ENCODE data around the gene RNF43.
A peak's percentile ranks its signal among the peaks of the same experiment; 100 is the strongest.
"Not testable (repeated sequence)": the region's sequence is repeated elsewhere in the genome, so short reads cannot be mapped to it uniquely, and the experiment has no call there.

RNF43 gene

DNA sequence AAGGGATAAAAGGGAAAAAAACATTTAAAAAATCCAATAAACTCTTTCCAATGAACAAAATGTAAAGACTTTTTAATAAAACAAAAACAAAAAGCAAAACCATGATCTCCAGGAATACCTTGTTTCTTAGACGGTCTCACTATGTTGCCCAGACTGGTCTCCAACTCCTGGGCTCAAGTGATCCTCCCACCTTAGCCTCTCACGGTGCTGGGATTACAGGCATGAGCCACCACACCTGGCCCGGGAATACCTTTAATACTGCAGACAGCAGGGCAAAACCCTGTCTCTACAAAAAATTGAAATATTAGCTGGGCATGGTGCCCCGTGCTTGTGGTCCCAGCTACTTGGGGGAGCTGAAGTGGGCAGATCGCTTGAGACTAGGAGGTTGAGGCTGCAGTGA lies 7.9 kb downstream of the RNF43 start:
- DNase-seq (ENCODE audit: low spot score), result no peak

DNA sequence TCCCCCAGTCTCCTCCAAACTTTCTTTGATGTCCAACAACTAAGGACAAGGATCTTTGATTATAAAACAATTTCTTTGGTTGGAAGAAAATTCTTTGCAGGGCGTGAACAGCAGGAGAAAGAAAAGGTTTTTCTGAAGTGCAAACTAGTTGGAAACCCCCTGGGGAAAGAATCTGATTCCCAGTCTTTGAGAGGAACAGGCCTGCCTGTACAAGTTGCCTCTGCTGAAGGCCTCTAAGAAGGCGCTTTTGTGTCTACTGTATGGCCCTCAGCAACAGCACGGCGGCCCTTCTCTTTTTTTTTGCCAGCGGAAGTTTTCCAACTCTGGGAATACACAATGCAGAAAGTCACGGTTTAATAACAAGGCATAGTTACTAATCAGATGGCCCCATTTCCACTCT lies 14.0 kb downstream of the RNF43 start:
- no peak for DNase-seq (ENCODE audit: low spot score)

DNA sequence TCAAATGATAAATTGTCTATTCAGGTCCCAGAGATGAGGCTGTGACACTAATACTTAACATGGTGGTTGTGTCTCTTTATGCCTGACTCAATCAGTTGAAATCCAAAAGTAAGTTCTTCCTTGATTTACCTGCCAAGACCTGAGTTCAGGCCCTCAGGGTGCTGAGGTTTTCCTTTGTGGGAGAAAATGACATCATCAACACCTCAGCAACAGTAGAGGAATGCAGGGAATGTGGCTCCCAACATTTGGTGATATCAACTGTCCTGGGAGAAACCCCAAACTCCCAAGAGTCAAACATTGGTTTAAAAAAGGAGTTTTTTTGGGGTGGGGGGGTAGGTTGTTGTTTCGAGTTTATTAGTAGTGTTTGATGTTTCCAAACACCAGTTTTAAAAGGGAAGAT lies 14.7 kb downstream of the RNF43 start:
- no peak for DNase-seq (ENCODE audit: low spot score)

DNA sequence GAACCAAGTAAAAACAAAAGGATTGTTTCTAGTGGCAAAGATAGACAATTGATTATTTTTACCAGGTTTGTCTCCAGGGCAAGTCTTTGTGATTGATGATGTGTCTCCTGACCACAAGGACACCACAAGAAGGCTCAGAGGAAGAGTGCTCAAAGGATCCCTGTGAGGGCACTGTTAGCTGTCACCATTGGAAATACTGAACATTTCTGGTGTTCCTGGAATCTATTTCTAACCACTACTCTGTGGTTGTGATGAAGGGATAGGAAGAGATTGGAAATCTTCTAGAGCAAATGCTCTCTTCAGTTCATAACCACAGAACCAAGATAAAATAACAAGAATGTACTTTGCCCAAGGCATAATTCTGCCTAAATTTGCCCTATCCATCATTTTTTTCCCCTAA lies 15.3 kb downstream of the RNF43 start:
- DNase-seq (ENCODE audit: low spot score), result no peak

DNA sequence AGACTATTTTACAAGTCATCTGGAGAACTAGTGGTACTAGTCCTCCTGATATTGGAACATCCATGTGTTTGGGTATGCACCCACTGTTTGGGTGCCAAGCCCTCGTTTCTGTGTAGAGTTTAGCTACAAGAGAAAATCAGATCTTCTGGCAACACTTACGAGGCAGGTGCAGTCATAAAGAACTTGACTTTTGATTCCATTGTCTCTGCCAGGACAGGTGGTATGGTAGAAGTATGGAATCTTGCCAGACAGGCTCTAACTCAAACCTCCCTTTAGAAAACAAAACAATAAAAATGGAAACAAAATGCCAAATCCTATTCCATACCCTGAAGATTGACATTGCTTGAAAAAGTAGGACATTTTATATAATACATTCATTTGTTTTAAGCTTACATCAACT lies 16.0 kb downstream of the RNF43 start:
- no peak for DNase-seq (ENCODE audit: low spot score)

DNA sequence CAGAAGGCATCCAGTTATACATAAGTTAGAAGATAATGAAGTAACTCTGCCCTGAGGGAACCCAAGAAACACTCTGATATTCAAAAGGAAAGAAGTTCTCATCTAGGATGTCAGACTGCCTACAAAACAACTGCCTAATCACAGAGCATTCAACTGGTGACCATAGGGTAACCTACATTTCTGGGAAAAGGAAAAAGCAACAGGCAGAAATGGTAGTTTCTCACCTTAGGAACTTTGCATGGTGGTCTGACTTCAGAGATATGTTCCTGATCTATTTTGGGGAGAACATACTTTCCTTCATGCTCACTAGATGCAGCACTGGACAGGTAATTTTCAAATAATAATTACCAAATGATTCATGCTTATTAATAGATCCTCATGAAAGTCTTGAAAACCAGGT lies 16.5 kb downstream of the RNF43 start:
- no peak for DNase-seq (ENCODE audit: low spot score)

DNA sequence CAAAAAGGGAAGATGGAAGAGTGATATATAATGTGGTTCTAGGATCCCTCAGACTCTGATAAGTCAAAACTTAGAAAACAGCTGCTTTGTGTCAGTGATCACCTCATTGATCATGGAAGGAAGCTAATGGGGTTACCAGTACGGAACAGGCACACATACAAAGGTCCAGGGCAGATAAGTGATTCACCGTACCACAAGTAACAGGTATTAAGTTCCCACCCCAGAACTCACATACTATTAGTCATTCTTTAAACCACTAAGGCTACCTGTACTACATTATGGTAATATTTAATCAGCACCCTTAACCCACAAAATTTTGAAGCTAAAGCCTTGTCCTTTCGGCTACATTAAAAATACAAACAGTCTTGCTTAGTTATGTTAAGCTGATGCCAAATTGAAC lies 17.4 kb downstream of the RNF43 start:
- no peak for DNase-seq (ENCODE audit: low spot score)

DNA sequence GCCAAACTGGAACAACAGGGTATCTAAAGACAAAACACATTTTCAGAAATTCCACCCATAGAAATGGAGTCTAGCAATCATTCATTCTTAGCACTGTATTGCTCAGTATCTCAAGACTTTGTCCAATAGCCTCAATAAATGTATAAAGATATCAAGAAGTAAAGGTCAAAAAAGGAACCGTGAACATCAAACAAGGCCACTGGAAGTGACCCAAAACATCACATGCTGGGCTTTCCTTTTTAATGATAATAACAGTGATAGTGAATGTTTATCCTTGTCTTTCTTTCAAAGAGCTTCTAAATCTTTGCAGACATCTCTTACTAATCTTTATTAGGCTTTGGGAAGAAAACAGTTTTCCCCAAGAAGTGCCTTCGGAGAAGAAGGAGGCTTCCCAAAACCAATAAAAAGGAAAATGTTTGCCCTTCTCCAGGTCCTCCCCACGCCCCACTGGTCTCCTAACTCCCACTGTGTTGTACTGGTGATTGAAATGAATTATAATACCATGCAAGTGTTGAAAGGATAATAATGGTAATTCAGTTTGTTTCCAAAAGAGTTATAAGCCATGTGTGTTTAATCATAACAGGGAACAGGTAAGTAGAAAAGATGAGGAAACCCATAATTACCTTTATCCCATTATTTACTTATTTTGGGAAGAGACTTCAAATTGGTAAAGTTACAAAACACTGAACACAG lies 18.6 kb downstream of the RNF43 start:
- no peak for DNase-seq (ENCODE audit: low spot score)

DNA sequence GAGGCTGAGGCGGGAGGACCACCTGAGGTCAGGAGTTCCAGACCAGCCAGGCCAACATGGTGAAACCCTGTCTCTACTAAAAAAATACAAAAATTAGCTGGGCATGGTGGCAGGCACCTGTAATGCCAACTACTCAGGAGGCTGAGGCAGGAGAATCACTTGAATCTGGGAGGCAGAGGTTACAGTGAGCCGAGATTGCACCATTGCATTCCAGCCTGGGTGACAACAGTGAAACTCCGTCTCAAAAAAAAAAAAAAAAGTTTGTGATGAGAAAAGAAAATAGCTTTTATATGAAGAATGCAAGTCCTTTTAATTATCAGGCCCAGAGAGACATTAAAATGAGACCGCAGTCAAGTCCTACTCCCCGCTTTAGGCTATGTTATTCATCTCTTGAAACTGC lies 19.9 kb downstream of the RNF43 start:
- DNase-seq (ENCODE audit: low spot score), result not testable (repeated sequence)

DNA sequence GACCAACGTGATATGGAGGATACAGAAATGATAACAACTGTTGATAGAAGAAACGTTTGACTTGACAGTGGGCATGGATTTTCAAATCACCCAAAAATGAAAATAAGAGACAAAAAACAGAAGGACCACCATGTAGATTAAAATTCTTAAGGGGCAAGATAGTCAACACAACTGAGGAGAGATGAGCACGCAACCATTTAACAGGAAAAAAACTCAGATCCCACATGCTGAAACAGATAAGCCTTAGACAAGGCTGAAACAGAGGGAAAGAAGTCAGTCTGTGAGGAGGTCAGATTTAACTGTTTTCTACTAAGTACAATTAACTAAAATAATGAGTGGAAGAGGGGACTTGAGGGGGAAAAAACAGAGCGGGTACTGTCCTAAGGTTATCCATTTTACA lies 21.2 kb downstream of the RNF43 start:
- DNase-seq (ENCODE audit: low spot score), result no peak

DNA sequence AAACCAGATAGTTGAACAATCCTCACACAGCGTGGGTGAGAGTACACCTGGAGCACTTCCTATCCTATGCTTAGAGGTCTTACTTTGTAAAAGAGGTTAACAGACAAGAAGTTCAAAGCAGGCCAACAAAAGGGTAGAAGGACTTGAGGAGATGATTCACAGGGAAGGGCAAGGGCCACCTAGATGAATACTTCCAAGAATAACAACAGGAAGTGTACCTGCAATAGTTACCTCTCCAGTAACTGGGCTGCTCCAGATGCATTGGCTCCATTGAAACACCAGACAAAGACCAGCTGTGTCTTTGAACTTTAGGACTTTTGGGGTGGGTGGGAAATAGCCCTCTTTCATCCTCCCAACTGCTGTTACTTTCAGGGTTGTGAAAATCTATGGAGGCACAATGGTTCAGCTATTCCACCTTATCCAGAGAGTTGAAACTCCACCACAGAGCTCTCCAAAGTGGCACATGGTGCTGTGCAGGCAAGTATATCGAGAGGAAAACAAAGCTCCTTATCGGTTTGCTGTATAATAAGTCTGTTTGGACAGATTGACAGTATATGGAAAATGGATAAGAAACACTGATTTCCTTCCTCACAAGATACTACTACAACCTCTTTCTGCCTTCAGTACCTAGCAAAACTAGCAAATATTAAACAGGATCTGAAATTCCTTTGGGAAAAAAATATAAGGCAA lies 22.7 kb downstream of the RNF43 start:
- no peak for DNase-seq (ENCODE audit: low spot score)

DNA sequence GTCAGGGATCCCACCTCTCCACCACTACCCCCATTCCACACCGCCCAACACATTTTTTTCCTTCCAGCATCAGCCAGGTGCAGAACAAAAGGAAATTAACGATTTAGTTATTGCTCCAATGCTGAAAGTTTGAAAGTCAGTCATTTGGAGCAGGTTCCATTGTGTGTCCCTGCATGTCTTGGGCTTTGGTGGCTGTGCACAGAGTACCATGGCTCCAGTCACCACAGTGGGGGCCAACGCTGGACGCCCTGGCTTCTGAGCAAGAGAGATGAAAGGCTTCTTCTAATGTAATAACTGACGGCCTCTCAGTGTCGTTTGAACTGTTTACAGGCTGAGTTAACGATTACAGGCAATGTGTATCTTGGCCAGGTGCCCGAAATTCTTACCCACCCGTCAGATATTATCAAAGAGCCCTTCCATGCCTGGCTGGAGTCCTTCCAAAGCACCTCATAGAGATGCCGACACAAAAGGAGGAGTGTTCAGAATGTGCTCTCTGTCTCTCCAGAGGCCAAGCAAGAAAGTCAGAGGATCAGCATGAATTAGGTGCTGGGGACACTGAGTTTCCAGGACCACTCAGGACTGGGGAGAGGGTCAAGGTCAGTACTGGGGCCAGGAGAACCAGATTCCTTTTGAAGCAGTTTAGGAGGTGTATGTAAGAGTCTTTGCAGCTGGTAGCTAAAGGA lies 25.9 kb downstream of the RNF43 start:
- DNase-seq (ENCODE audit: low spot score), result peak; percentile 66

DNA sequence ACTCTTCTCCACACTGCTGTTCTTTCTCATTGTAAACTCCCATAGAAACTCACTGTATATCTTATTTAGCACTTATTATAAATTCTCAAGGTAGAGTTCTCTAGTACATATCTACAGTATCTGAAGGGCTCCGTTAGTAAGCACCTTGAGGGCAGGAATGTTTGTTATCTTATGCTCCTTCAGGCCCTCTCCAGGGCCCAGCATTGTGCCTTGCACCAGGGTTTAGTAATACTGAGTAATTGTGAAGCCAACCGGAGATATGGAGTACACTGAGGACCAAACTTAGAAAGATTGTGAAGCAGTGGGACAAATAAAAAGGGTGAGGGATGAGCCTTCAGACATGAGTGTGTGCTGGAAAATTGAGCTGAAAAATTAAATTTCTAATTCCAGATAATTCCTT lies 26.4 kb downstream of the RNF43 start:
- no peak for DNase-seq (ENCODE audit: low spot score)

DNA sequence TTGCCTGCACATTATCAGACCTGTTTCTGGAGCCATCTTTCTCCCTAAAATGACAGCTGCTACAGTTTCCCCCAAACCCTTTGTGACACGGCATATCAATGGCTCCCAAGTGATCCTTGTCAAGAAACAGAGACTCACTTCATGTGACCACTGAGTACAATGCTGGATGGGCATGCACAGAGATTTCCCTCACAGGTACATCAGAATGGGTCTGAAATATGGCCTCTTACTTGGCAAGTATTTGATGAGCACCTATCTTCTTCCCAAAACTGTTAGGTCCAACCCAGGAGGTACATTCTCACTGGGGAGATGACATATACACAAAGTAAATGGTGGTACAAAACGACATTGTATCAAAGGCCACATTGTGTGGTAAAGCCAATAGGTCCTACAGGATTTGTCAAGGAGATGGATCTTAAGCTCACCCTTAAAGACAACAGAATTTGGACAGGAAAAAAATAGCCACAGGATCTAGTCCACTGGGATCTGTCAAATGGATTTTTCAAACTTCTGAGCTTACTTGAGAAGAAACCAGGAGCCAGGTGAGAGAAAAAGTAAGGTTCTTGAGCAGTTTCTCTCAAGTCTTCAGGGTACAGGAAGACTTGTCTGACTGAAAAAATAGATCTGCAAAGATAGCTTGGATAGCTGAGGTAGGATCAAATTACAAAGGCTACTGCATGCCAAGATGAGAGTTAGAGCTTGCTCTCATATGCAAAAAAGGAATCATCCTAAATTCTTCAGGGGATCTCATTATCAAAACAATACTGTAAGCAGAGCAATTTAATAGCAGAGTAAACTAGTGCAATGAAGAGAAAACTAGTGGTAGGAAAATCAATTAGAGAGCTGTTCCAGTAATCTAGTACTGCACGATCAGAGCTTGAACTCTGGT lies 28.8 kb downstream of the RNF43 start:
- no peak for DNase-seq (ENCODE audit: low spot score)

DNA sequence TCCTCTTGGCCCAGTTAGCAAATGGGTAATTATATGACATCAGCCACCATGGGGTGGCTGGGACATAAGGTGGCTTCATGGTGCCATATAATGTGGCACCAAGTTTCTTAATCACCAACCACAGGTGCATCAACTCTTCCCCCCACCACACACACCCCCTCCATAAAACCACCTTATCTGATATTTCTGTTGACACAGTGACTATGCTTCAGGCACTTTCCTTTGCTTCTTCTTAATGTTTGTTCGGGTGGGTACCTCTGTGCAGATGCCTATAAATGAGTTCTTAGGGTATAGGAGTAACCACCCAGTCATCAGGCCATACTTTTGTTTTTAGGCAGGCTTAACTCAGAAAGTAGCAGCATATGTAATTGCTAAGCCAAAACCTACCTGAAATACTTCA lies 29.5 kb downstream of the RNF43 start:
- DNase-seq (ENCODE audit: low spot score), result no peak

DNA sequence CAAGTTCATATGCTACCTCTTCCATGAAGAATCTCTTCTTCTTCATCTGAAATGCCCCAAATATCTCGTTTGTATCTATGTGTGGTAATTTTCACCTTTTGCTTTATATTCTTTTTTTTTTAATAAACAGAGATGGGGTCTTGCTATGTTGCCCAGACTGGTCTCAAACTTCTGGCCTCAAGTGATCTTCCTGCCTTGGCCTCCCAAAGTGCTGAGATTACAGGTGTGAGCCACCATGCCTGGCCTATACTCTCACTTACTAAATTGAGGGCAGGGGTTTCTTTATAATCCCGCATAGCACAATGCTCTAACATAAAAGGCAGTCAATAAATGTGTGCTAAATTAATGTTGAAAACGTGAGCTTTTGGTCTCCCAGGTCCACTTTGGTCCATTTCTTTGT lies 30.6 kb downstream of the RNF43 start:
- DNase-seq (ENCODE audit: low spot score), result no peak

DNA sequence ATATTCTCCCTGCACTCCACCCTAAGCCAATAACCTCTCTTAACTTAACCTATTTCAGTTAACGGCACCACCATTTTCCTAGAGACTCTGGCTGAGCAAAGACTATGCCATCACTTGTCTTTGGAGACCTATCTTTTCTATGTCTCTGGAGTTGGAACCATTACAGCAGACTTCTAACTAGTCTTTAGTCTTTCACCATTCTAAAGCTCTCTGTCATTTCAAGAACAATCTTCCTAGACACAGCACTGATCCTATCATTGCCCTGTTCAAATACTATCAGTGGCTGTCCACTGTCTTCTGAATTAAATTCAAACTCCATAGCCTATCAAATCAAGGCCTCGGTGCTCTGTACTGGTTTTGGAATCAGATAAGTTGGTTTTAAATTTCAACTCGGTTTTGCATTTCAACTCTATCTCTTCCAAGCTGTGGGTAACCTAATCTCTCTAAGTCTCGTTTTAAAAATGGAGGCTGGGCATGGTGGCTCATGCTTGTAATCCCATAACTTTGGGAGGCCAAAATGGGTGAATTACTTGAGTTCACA lies 31.9 kb downstream of the RNF43 start:
- DNase-seq (ENCODE audit: low spot score), result no peak

DNA sequence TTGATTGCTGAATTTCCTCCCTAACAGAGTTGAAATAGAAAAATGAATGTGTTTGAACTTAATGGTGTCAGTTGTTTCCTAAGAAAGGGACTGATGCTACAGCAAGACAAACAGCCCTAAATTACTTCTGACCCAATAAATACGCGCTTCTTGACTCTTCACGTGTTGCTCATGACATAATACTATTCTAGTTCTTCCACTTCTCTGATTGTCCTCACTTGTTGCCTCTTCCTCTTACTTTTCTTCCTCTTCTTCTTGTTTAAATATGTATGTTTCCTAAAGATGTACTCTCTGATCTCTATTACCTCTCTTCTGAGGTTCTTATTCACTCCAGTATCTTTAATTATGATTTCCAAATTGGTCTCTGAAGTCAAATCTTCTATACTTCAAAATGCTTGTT lies 32.4 kb downstream of the RNF43 start:
- DNase-seq (ENCODE audit: low spot score), result no peak

DNA sequence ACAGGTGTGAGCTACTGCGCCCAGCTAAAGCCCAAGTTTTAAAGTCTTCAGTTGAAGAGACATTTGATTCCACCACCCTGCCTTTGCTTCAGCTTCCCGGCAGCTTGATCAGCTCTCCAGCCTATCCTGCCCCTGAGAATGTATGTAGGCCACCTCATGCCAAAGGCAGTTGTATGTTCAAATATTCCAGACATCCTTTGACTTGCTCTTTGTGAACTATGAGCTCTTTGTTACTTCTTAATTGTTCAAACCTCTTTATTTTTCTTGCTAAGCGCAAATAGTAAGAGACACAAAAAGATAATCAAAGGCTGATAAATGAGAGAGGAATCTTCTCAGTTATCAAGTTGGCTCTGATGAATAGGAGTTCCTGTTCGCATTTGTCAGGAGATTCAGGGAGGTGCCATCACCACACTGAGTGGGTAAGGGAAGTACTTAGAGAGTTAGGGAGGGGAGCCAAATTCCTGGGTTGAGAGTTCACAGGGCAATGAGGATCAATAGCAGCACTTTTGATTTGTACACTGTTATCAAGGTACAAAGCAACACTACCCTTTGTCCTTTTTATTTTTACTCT lies 33.4 kb downstream of the RNF43 start:
- DNase-seq (ENCODE audit: low spot score), result no peak

DNA sequence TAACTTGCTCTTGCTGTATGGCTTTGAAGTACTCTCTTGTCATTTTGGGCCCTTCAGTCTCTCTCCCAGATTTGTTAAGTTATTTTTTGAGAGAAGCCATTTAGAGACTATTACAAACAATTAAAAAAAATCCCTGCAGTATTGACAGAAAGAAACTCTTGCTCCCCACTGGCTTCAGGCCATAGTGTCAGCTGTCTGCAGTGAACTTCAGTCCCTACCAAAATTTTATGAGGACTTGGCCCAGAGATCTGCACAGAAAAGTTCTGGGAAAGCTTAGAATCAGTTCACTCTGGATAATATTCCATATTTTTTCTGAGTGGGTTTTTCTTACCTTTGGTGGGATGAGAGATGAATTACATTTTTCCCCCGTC lies 34.5 kb downstream of the RNF43 start:
- DNase-seq (ENCODE audit: low spot score), result no peak

DNA sequence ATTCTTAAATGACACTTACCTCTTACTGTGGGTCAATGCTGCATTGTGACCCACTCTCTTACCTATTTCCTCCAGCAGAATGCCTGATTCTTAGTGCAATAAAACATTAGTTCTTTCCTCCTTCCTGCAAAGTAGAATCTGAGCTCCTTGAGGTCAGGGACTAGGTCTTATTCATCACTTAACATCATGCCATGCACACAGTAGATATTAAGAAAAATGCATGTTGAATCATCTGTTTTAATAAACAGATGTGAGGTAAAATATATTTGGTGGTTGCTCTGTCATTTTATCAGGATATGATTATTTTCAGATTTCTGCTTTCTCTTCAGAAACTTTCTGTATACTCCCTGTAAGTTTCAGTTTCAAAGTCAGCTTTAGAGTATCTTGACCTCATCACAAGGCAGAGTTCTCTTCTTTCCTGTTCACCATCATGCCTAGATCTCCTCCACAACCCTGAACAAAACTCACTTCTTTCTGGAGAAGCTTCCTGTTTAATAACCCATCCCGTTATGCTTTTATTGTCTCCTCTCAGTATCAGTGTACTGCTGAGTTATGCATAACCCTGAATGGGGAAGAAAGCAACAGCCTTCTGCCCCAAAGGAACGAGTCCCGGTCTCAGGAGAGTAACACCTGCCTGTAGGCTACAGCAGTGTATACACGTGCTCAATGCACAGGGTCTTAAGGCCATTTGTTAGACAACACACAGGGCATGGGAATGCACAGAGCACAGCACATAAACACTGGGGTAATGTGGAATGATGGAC lies 35.0 kb downstream of the RNF43 start:
- DNase-seq (ENCODE audit: low spot score), result no peak
